Esophagus (tissue), 2 donors: Measurements from ENCODE around the gene PPARA. TPM values are rescaled to one million over a fixed set of nuclear protein-coding genes. Genes with fewer than 3 reads are reported as not detected.

ENCODE experiments used
- H3K27ac ChIP-seq, 2 donors: one replicate each; pipeline ENCODE4 v1.5.1; 2013; ENCODE audit warnings: low read depth in 2 of 2, mild to moderate bottlenecking in 2 of 2, inconsistent platforms in 1 of 2, low read length in 1 of 2, moderate library complexity in 1 of 2
- H3K27me3 ChIP-seq, 2 donors: one replicate each; pipeline ENCODE4 v1.6.1; 2013; ENCODE audit warnings: low read length in 2 of 2, control low read depth in 1 of 2, mild to moderate bottlenecking in 1 of 2; ENCODE audit not compliant: insufficient read depth in 2 of 2, control insufficient read depth in 1 of 2
- H3K36me3 ChIP-seq, 2 donors: one replicate each; pipeline ENCODE4 v1.6.1; 2013; ENCODE audit warnings: low read length in 1 of 2; ENCODE audit not compliant: control insufficient read depth in 2 of 2, insufficient read depth in 2 of 2
- H3K4me1 ChIP-seq, 2 donors: one replicate each; pipeline ENCODE4 v1.6.1; 2013; ENCODE audit warnings: low read length in 1 of 2; ENCODE audit not compliant: control insufficient read depth in 2 of 2, insufficient read depth in 2 of 2
- H3K4me3 ChIP-seq, 2 donors: one replicate each; pipeline ENCODE4 v1.5.1; 2013; ENCODE audit warnings: low read length in 2 of 2, mild to moderate bottlenecking in 2 of 2, low read depth in 1 of 2, moderate library complexity in 1 of 2
- H3K9me3 ChIP-seq, 2 donors: one replicate each; pipeline ENCODE4 v1.6.1; 2013; ENCODE audit warnings: mild to moderate bottlenecking in 2 of 2, low read depth in 1 of 2, low read length in 1 of 2, moderate library complexity in 1 of 2; ENCODE audit not compliant: control insufficient read depth in 2 of 2, insufficient read depth in 1 of 2
- WGBS, 2 donors: extraction: QIAGEN DNeasy Blood & Tissue Kit; methylation state at CpG; one replicate each; pipeline ENCODE4 v1.1.7; 2013; 5-methylcytosine and 5-hydroxymethylcytosine counted together
- polyA plus RNA-seq, 2 donors: library from polyadenylated mRNA; stranded (reverse); fragments of 200-250 nt; gene quantifications; one replicate each; pipeline ENCODE4 v1.2.3, GENCODE V29; 2013
- donor health status: healthy with polysubstance abuse.
- donor health status: Bipolar disorder and iron deficiency.

PPARA gene
- polyA plus RNA-seq, 2 donors: 3.2 to 3.9 TPM

- H3K27me3 ChIP-seq: no peaks in the 10 kb centered on the region
- peaks cover 13 to 57% of the 10 kb centered on the region in 2 donors for H3K36me3 ChIP-seq
- 79% methylated on average over 19 of the region's 19 CpGs for WGBS, 2 donors
These were observed 130.8 kb downstream of the PPARA start for GRCh38 chr22:46280999-46281623.

DNA sequence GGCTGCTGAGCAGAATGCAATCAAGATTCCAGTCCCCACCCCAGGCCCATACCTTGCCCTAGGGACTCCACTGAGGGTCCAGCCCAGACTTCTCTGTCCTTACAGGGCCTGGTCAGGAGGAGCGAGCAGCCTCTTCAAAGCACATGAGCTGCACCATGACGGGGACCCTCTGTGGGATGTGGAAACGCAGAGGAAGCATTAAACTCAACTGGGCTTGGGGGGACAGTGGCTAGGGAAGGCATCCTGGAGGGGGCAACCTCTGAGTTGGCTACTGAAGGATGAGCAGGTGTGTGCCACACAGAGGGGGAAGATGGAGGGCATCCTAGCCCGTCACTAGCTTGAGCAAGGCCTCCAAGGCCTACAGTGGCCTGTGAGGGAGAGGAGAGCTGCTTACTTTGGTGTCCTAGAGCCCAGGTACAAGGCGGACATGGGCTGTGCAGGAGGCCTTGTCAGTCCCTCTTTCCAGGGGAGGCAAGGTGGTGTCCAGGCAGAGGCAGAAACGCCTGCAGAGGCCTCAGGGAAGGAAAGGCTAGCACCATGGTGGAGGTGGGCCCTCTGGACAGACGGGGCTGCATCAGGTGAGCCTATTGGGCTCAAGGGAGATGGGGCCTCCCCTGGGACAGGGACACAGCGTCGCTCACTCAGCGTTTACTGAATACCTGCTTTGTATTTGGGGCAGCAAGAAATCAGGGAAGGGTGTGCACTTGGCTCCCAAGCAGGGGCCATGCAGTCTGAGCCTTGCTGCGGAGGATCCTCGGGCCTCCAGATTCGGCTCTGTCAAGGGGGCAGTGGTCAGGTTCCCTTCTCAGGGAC lies 131.7 kb downstream of the PPARA start:
- Histone ChIP-seq H3K36me3 (peaks cover 13 to 62% of the 10 kb centered on the region in 2 donors), H3K4me3 (no peak overlapping the region), H3K27me3 (no peaks in the 10 kb centered on the region), H3K4me1 (peaks cover 0 to 9% of the 10 kb centered on the region in 2 donors), H3K9me3 (no peaks in the 10 kb centered on the region), H3K27ac (no peak overlapping the region)
- 95 to 97% methylated on average over 13 of the region's 13 CpGs for WGBS, 2 donors

More at GRCh38 chr22:46280999-46281623, 130.8 kb downstream of the PPARA start:
- peaks cover 0 to 9% of the 10 kb centered on the region in 2 donors for H3K4me1 ChIP-seq
- no peak overlapping the region for H3K27ac ChIP-seq
- no peak overlapping the region for H3K4me3 ChIP-seq
- H3K9me3 ChIP-seq: no peaks in the 10 kb centered on the region

GRCh38 chr22:46286006-46286405 lies 135.7 kb downstream of the PPARA start:
- Histone ChIP-seq H3K27ac (no peak overlapping the region), H3K9me3 (no peaks in the 10 kb centered on the region), H3K27me3 (no peaks in the 10 kb centered on the region), H3K4me1 (no peaks in the 10 kb centered on the region), H3K36me3 (peaks cover 3 to 43% of the 10 kb centered on the region in 2 donors), H3K4me3 (no peak overlapping the region)
- 91 to 94% methylated on average over 3 of the region's 3 CpGs for WGBS, 2 donors

- Histone ChIP-seq H3K27me3 (no peaks in the 10 kb centered on the region), H3K9me3 (no peaks in the 10 kb centered on the region), H3K4me1 (no peaks in the 10 kb centered on the region), H3K4me3 (no peak overlapping the region), H3K27ac (peak overlapping the region; percentile 29 to 42), H3K36me3 (peaks cover 5 to 33% of the 10 kb centered on the region in 2 donors)
- 86% methylated on average over 15 of the region's 15 CpGs for WGBS, 2 donors
These were observed 136.9 kb downstream of the PPARA start for GRCh38 chr22:46286941-46287872.

DNA sequence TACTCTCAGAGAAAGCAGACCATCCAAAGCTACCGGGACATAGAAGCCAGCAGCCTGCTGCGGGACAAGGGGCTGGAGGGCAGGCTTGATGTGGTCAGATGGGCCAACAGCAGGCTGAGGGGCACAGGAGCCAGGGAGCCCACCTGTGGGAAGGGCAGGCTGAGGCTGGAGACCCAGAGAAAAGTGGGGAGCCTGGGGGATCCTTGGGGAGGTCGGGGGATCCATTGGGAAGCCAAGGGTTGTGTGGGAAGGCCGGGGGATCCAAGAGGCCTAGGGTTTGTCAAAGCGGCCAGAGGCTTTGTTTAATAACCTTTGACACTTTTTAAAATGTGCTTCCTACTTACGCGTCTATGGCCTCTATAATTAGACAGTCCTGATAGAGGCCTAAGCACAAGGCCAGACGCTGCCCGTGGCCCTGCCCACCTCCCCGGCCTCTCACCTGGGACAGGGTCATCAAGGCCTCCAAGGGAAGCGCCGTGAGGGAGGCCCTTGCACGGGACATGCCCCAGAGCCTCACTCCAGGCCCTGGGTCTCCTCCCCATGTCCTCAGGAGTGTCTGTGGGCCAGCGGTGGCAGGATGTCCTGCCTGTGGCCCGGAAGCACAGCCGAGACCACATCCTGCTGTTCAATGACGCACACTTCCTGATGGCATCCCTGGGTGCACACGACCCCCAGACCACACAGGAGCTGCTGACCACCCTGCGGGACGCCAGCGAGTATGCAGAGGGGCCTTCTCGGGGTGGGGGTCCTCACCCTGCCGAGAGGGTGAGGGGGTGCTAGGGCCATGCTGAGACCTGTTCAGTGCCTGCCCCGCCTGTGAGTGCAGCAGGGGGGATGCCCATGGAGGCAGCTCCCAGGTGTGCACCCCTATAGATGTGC lies 137.8 kb downstream of the PPARA start:
- Histone ChIP-seq H3K36me3 (peaks cover 7 to 33% of the 10 kb centered on the region in 2 donors), H3K4me1 (peaks cover 0 to 2% of the 10 kb centered on the region in 2 donors), H3K27ac (peak overlapping the region; percentile 29 to 42), H3K4me3 (no peak overlapping the region), H3K9me3 (no peaks in the 10 kb centered on the region), H3K27me3 (no peaks in the 10 kb centered on the region)
- 69 to 71% methylated on average over 24 of the region's 24 CpGs for WGBS, 2 donors

- Histone ChIP-seq H3K4me1 (peaks cover 0 to 2% of the 10 kb centered on the region in 2 donors), H3K36me3 (peaks cover 7 to 32% of the 10 kb centered on the region in 2 donors), H3K27me3 (no peaks in the 10 kb centered on the region), H3K9me3 (no peaks in the 10 kb centered on the region), H3K27ac (peak overlapping the region in 1 of 2 donors; percentile 6), H3K4me3 (no peak overlapping the region)
- WGBS, 2 donors: 89 to 93% methylated on average over 7 of the region's 7 CpGs
These were observed 138.5 kb downstream of the PPARA start for GRCh38 chr22:46288846-46289243.

GRCh38 chr22:46289244-46289891 lies 139.0 kb downstream of the PPARA start:
- Histone ChIP-seq H3K4me3 (no peak overlapping the region), H3K4me1 (peaks cover 0 to 2% of the 10 kb centered on the region in 2 donors), H3K9me3 (no peaks in the 10 kb centered on the region), H3K27ac (peak overlapping the region in 1 of 2 donors; percentile 6), H3K27me3 (no peaks in the 10 kb centered on the region), H3K36me3 (peaks cover 7 to 27% of the 10 kb centered on the region in 2 donors)
- WGBS, 2 donors: 83 to 85% methylated on average over 33 of the region's 33 CpGs

DNA sequence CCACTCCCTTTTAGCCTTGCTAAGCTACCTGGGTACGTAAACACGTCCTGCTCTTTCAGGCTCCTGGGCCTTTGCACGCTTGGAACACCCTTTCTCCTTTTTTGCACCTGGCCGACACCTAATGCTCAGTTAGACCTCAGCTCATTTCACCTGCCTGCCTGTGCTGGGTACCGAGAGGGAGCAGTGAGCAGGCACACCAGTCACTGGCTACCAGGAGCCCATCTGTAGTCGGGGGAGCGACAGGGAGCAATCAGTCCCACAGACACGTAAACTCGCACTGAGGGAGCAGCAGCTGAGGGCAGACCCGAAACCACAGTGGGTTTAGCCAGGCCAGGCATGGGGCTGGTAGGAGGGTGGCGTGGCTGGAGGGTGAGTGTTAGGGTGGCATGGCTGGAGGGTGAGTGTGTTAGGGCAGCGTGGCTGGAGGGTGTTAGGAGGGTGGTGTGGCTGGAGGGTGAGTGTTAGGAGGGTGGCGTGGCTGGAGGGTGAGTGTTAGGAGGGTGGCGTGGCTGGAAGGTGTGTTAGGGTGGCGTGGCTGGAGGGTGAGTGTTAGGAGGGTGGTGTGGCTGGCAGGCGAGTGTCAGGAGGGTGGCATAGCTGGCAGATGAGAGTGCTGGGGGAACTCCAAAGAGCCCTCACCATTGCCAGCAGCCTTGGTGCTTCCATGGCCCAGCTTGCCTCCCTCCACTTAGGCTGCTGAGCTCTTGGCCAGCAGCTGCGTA lies 140.0 kb downstream of the PPARA start:
- peaks cover 0 to 2% of the 10 kb centered on the region in 2 donors for H3K4me1 ChIP-seq
- H3K9me3 ChIP-seq: no peaks in the 10 kb centered on the region
- H3K27ac ChIP-seq: peak overlapping the region in 1 of 2 donors; percentile 2
- H3K27me3 ChIP-seq: no peaks in the 10 kb centered on the region
- H3K4me3 ChIP-seq: no peak overlapping the region
- peaks cover 4 to 22% of the 10 kb centered on the region in 2 donors for H3K36me3 ChIP-seq
- 92 to 95% methylated on average over 17 of the region's 17 CpGs for WGBS, 2 donors
